GM23248 (cell line): Measurements from ENCODE around the gene BBOX1. TPM values are rescaled to one million over a fixed set of nuclear protein-coding genes. Genes with fewer than 3 reads are reported as not detected.

ENCODE experiments used
- DNase-seq: peaks from one replicate; pipeline ENCODE4 v3.0.0-alpha.2; 2015
- H2AFZ ChIP-seq: fragments of 200-600 bp; sonication (generic); 2 replicates; pipeline ENCODE4 v1.6.1; 2016; ENCODE audit warnings: antibody characterized with exemption
- H3F3A ChIP-seq: fragments of 200-600 bp; sonication (generic); 2 replicates; pipeline ENCODE4 v1.6.1; 2016; ENCODE audit warnings: mild to moderate bottlenecking, antibody characterized with exemption, mixed run types; ENCODE audit not compliant: insufficient read depth
- H3K27ac ChIP-seq: fragments of 200-600 bp; sonication (generic); 2 replicates; pipeline ENCODE4 v1.5.1; 2016; ENCODE audit warnings: mild to moderate bottlenecking
- H3K27me3 ChIP-seq: fragments of 200-600 bp; sonication (generic); replicated peaks from 2 replicates; pipeline ENCODE4 v1.6.1; 2016; ENCODE audit warnings: mild to moderate bottlenecking; ENCODE audit not compliant: insufficient read depth
- H3K36me3 ChIP-seq: fragments of 200-600 bp; sonication (generic); 2 replicates; pipeline ENCODE4 v1.6.1; 2016; ENCODE audit warnings: low read depth, mild to moderate bottlenecking
- H3K4me1 ChIP-seq: fragments of 200-600 bp; sonication (generic); 2 replicates; pipeline ENCODE4 v1.6.1; 2016; ENCODE audit warnings: mild to moderate bottlenecking; ENCODE audit not compliant: insufficient read depth
- H3K4me2 ChIP-seq: fragments of 200-600 bp; sonication (generic); one replicate; pipeline ENCODE4 v1.6.1; 2016; ENCODE audit warnings: mild to moderate bottlenecking; ENCODE audit not compliant: unreplicated experiment
- H3K4me3 ChIP-seq: fragments of 200-600 bp; sonication (generic); 2 replicates; pipeline ENCODE4 v1.5.1; 2016; ENCODE audit warnings: mild to moderate bottlenecking
- H3K79me2 ChIP-seq: fragments of 200-600 bp; sonication (generic); 2 replicates; pipeline ENCODE4 v1.6.1; 2016; ENCODE audit warnings: mild to moderate bottlenecking; ENCODE audit not compliant: insufficient read depth
- H3K9ac ChIP-seq: fragments of 200-600 bp; sonication (generic); 2 replicates; pipeline ENCODE4 v1.6.1; 2016; ENCODE audit warnings: mild to moderate bottlenecking
- H3K9me2 ChIP-seq: fragments of 200-600 bp; sonication (generic); 2 replicates; pipeline ENCODE4 v1.6.1; 2016; ENCODE audit warnings: mixed run types, mild to moderate bottlenecking, moderate library complexity; ENCODE audit not compliant: insufficient read depth
- H3K9me3 ChIP-seq: fragments of 200-600 bp; sonication (generic); one replicate; pipeline ENCODE4 v1.6.1; 2017; ENCODE audit warnings: low read depth
- H4K20me1 ChIP-seq: fragments of 200-600 bp; sonication (generic); 2 replicates; pipeline ENCODE4 v1.6.0; 2016; ENCODE audit not compliant: insufficient read depth
- EZH2 ChIP-seq: fragments of 200-600 bp; sonication (generic); IDR thresholded peaks from 2 replicates; pipeline ENCODE4 v1.6.1; 2018; ENCODE audit warnings: antibody characterized with exemption, mild to moderate bottlenecking; ENCODE audit not compliant: insufficient read depth, poor library complexity, severe bottlenecking
- EZH2phosphoT487 ChIP-seq: fragments of 200-600 bp; sonication (generic); IDR thresholded peaks from 2 replicates; pipeline ENCODE4 v1.6.1; 2018; ENCODE audit warnings: antibody characterized with exemption, moderate library complexity, mild to moderate bottlenecking, low read depth; ENCODE audit not compliant: insufficient read depth
- WGBS, 2 experiments: methylation state at CpG; one replicate each; pipeline ENCODE4 v1.1.6; 2015 to 2017; ENCODE audit warnings: low lambda C conversion rate in 2 of 2, low coverage in 1 of 2; ENCODE audit errors: missing lambda C conversion rate in 2 of 2; 5-methylcytosine and 5-hydroxymethylcytosine counted together
- in situ Hi-C: fragments of 300-500 bp; cut with MboI; formaldehyde crosslinking; loops from 2 replicates; pipeline ENCODE4 v1.15.0; 2020
- polyA plus RNA-seq: library from polyadenylated mRNA; unstranded; fragments of >200 nt; fragmentation: Nextera tagmentation; extraction: Ambion mirVana; gene quantifications from 2 replicates; pipeline ENCODE4 v1.2.1, GENCODE V29; 2016
- total RNA-seq: library from RNA; depleted of rRNA; stranded (reverse); fragments of >200 nt; shearing (Covaris generic); gene quantifications from 2 replicates; pipeline ENCODE4 v1.2.3, GENCODE V29; 2014

BBOX1 gene
- total and polyA plus RNA-seq, 2 experiments from 2014 or later = 0.23 TPM; not detected in 1

GRCh38 chr11:27094120-27094519 lies 53.5 kb downstream of the BBOX1 start:
- Histone ChIP-seq H3K4me1 (no peaks in the 10 kb centered on the region), H3K9ac (no peak overlapping the region), H2AFZ (no peak overlapping the region), H3F3A (no peaks in the 10 kb centered on the region), H3K36me3 (no peaks in the 10 kb centered on the region), H3K9me3 (no peaks in the 10 kb centered on the region), H3K4me3 (no peak overlapping the region), H3K27ac (no peak overlapping the region), H3K27me3 (no peaks in the 10 kb centered on the region), H3K4me2 (no peak overlapping the region), H4K20me1 (no peaks in the 10 kb centered on the region), H3K9me2 (no peaks in the 10 kb centered on the region; the same call in 1 of the 2 replicates), H3K79me2 (no peaks in the 10 kb centered on the region)
- WGBS, 2 experiments = 66 to 86% methylated on average over 2 of the region's 2 CpGs
- DNase-seq = no peak
- TF ChIP-seq EZH2phosphoT487 = no peak
- no peak for TF ChIP-seq EZH2
- in situ Hi-C loops = no loop called here

GRCh38 chr11:27095059-27095458 lies 54.4 kb downstream of the BBOX1 start:
- H3K79me2 ChIP-seq = no peaks in the 10 kb centered on the region
- no peaks in the 10 kb centered on the region for H3K36me3 ChIP-seq
- H3K4me1 ChIP-seq = no peaks in the 10 kb centered on the region
- no peaks in the 10 kb centered on the region; the same call in 1 of the 2 replicates for H3K9me2 ChIP-seq
- no peaks in the 10 kb centered on the region for H3K27me3 ChIP-seq
- H3K4me3 ChIP-seq = no peak overlapping the region
- H2AFZ ChIP-seq = no peak overlapping the region
- TF ChIP-seq EZH2 = no peak
- TF ChIP-seq EZH2phosphoT487 = no peak
- no peaks in the 10 kb centered on the region for H3F3A ChIP-seq
- H3K27ac ChIP-seq = no peak overlapping the region
- H3K4me2 ChIP-seq = no peak overlapping the region
- no peaks in the 10 kb centered on the region for H4K20me1 ChIP-seq
- H3K9ac ChIP-seq = no peak overlapping the region
- 31 to 35% methylated on average over 2 of the region's 2 CpGs for WGBS, 2 experiments
- in situ Hi-C loops = no loop called here
- no peaks in the 10 kb centered on the region for H3K9me3 ChIP-seq
- no peak for DNase-seq

GRCh38 chr11:27095887-27096286 lies 55.3 kb downstream of the BBOX1 start:
- no peaks in the 10 kb centered on the region for H3F3A ChIP-seq
- in situ Hi-C loops = no loop called here
- DNase-seq = no peak
- no peaks in the 10 kb centered on the region for H3K4me1 ChIP-seq
- H3K9me3 ChIP-seq = no peaks in the 10 kb centered on the region
- no peaks in the 10 kb centered on the region for H3K79me2 ChIP-seq
- 4 to 5% methylated on average over 1 of the region's 1 CpG for WGBS, 2 experiments
- no peak overlapping the region for H3K9ac ChIP-seq
- no peak overlapping the region for H3K4me2 ChIP-seq
- no peak overlapping the region for H3K27ac ChIP-seq
- no peaks in the 10 kb centered on the region; the same call in 1 of the 2 replicates for H3K9me2 ChIP-seq
- H3K4me3 ChIP-seq = no peak overlapping the region
- H3K27me3 ChIP-seq = no peaks in the 10 kb centered on the region
- H2AFZ ChIP-seq = no peak overlapping the region
- no peak for TF ChIP-seq EZH2
- H4K20me1 ChIP-seq = no peaks in the 10 kb centered on the region
- no peaks in the 10 kb centered on the region for H3K36me3 ChIP-seq

- Histone ChIP-seq H3K4me2 (no peak overlapping the region), H3K4me1 (no peaks in the 10 kb centered on the region), H2AFZ (no peak overlapping the region), H3K4me3 (no peak overlapping the region), H3K36me3 (no peaks in the 10 kb centered on the region), H3K9ac (no peak overlapping the region), H3K9me2 (no peaks in the 10 kb centered on the region; the same call in 1 of the 2 replicates), H3K27ac (no peak overlapping the region), H3K9me3 (no peaks in the 10 kb centered on the region), H3K27me3 (no peaks in the 10 kb centered on the region), H3K79me2 (no peaks in the 10 kb centered on the region), H4K20me1 (no peaks in the 10 kb centered on the region), H3F3A (no peaks in the 10 kb centered on the region)
- no peak for DNase-seq
- in situ Hi-C loops = no loop called here
- 78 to 81% methylated on average over 4 of the region's 4 CpGs for WGBS, 2 experiments
- TF ChIP-seq EZH2 (no peak), EZH2phosphoT487 (no peak)
These were observed 56.9 kb downstream of the BBOX1 start for GRCh38 chr11:27097551-27097950.

- H3K27me3 ChIP-seq = no peaks in the 10 kb centered on the region
- no peak overlapping the region for H3K4me2 ChIP-seq
- H3F3A ChIP-seq = no peaks in the 10 kb centered on the region
- no peak overlapping the region for H3K4me3 ChIP-seq
- no peaks in the 10 kb centered on the region for H3K36me3 ChIP-seq
- DNase-seq = no peak
- H4K20me1 ChIP-seq = no peaks in the 10 kb centered on the region
- H3K9me2 ChIP-seq = no peaks in the 10 kb centered on the region
- TF ChIP-seq EZH2 (no peak), EZH2phosphoT487 (no peak)
- H3K9ac ChIP-seq = no peak overlapping the region
- H3K4me1 ChIP-seq = no peaks in the 10 kb centered on the region
- no peak overlapping the region for H2AFZ ChIP-seq
- in situ Hi-C loops = no loop called here
- H3K9me3 ChIP-seq = no peaks in the 10 kb centered on the region
- H3K79me2 ChIP-seq = no peaks in the 10 kb centered on the region
- no peak overlapping the region for H3K27ac ChIP-seq
These were observed 59.9 kb downstream of the BBOX1 start for GRCh38 chr11:27100534-27100933.
